Ammon's horn (tissue), 1 donor: ENCODE data around the gene PSMB7.
A peak's percentile ranks its signal among the peaks of the same experiment; 100 is the strongest.
"Not testable (repeated sequence)": the region's sequence is repeated elsewhere in the genome, so short reads cannot be mapped to it uniquely, and the experiment has no call there.

ENCODE experiments used
- DNase-seq: peaks from one replicate; pipeline ENCODE4 v3.0.0-alpha.2; 2016; ENCODE audit warnings: low spot score

Gene PSMB7

DNA sequence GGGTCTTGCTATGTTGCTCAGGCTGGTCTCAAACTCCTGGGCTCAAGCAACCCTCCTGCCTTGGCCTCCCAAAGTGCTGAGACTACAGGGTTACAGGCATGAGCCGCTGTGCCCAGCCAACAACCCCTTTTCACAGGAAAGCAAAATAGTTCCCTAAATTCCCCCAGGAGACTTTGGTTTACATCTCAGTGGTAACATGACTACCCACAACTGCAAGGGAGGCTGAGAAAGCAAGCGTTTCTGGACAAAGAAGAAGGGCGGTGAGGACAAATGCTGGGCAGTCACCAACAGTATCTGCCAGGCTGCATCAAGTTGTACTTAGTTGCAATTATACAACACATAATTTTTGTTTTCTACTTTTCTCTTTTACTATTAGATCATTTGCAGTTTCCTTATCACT lies 27.6 kb upstream of the PSMB7 start:
- DNase-seq: no peak

DNA sequence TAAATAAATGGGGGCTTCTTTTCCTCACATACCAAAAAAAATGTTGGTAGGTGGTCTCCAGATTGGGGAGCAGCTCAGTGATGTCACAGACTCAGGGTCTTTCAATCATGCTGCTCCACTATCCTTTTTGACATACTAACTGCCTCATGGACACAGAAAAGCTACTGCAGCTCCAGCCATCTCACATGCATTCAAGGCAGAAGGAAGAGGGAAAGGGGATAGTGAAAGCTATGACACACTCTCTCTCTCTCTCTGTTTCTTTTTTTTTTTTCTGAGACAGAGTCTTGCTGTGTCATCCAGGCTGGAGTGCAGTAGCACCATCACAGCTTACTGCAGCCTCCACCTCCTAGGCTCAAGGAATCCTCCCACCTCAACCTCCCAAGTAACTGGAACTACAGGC lies 27.1 kb upstream of the PSMB7 start:
- DNase-seq: no peak

DNA sequence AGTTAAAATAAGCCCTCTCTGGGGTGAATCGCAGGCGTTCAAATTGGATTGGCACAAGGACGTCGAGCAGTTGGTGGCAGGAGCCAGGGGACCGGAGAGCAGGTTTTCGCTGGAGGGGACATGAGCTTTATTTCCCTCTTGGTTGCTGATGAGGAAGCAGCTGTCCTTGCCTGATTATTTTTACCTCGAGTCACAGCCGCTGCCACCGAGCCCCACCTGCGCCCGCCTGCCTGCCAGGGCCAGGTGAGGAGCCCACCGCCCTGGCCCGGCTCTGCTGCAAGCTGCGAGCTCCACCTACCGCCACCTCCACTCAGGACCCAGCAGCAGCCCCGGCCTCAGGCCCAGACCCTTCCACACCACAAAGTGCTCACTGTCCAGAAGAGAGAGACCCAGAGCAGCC lies 26.0 kb upstream of the PSMB7 start:
- DNase-seq: no peak

- DNase-seq: no peak
Observed at GRCh38 chr9:124440786-124441185, 25.5 kb upstream of the PSMB7 start.

- DNase-seq: no peak
Observed at GRCh38 chr9:124439686-124440243, 24.5 kb upstream of the PSMB7 start.

DNA sequence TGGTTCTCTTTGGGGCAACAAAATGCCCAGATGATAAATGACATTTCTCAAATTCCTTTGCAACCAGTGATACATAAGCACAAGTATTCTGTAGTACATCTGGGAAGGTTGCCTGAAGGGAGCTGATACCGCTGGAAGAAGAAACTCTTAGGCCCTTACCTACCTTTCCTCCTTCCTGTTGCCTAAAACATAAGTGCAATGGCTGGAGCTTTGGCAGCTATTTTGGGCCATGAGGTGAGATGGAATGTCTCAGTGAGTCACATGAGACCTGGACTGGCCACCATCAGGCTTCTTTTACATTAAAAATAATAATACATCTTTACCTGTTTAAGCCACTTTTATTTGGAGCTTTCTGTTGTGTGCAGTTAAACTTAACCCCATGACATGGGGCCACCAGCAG lies 23.8 kb upstream of the PSMB7 start:
- no peak for DNase-seq

GRCh38 chr9:124438091-124438490 lies 22.8 kb upstream of the PSMB7 start:
- no peak for DNase-seq

GRCh38 chr9:124437086-124437485 lies 21.8 kb upstream of the PSMB7 start:
- no peak for DNase-seq

GRCh38 chr9:124436320-124436719 lies 21.1 kb upstream of the PSMB7 start:
- no peak for DNase-seq

DNA sequence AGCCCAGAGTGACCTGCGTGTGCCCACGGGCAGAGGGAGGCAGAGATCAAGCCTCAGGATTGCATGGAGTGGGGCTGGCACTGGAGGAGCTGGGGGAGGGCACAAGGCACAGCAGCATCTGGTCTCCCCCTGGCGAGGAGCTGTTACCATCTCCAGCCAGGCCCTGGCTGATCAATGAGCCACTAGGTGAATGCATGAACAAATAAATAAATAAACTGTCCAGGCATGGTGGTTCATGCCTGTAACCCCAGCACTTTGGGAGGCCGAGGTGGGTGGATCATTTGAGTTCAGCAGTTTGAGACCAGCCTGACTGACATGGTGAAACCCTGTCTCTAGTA lies 14.3 kb upstream of the PSMB7 start:
- no peak for DNase-seq

DNA sequence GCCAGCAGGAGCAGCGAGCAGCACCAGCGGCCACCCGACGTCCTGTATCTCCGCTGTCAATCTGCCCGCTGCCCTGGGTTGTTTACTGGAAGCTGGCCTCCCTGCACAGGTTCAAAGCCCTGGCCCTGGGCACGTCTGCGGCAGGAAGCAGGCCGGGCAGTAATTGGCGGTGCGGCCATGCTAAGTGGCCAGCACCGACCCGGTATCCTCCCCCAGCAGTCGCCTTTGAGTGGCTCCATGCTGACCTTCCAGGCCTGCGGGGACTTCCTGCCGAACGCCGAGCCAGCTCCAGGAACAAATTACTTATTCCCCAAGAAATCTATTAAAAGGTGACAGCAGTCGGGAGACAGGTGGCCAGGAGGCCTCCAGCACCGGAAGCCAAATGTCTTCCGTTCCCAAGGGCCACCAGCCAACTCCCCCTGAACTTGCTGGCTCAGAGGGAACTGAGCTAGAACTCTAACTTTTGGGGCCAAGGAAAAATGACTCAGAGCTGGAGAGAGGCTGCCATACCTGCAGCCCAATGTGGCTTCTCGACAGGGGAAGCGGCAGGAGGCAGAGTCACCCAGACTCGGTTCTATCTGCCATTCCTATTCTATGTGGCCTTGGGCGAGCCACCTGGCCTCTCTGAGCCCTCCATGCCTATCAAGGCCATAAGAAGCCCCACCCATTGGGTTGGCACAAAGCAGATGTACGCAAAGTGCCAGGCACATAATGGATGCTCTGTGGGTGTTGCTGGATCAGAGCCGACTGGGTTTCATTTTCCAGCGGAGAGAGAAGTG lies 13.7 kb upstream of the PSMB7 start:
- no peak for DNase-seq

DNA sequence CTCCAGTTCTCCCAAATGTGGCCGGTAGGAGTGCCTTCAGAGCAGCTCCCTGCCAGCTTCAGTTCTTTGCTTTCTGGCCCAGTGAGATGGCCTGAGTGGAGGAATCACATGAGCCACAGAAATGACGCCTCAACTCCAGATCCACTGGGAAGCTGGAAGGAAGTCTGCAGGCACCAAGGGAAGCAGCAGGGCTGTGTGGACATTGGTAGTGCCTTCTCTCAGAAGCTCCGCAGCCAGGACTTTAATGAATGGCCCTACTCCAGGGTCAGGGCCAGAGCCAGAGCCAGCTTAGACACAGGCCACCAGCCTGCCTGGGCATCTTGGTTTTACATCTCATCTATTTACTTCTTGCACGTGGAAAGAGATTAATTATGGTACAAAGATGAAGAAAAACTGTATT lies 12.0 kb upstream of the PSMB7 start:
- DNase-seq: no peak

DNA sequence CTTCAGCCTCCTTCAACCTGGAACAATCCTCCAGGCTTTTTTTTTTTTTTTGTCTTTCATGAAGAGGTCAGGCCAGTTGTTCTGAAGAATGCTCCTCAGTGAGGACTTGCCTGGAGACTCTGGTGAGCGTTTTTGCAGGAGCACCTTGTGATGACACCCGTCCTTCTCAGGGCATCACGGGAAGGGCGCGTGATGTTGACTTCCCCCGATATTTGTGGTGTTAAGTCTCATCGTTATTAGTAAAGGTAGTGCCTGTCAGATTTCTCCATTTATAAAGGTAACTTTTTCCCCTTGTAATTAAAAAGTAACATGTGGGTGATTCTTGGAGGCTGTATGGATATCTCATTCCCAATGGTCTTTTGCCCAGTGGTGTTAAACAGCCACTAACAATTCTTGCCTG lies 11.1 kb upstream of the PSMB7 start:
- no peak for DNase-seq

GRCh38 chr9:124425733-124426132 lies 10.5 kb upstream of the PSMB7 start:
- not testable (repeated sequence) for DNase-seq

- DNase-seq: no peak
Observed at GRCh38 chr9:124423591-124423990, 8.3 kb upstream of the PSMB7 start.

DNA sequence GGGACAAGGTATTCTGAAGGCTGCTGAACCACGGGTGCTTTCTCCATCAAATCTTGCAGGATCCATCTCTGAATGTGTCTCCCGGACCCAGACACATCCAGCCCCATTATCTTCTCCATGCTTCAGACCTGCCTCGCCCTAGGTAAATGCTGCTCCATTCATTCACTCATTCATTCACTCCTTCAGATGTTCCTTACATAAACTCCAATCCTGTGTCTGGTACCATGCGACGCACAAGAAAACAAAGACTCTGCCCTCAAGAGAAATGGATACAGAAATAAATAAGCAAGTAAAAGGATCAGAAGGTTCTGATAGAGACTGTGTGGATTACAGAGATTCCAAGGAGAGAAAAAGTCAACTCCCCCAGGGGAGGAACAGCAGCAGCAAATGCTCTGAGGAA lies 7.9 kb upstream of the PSMB7 start:
- no peak for DNase-seq

DNA sequence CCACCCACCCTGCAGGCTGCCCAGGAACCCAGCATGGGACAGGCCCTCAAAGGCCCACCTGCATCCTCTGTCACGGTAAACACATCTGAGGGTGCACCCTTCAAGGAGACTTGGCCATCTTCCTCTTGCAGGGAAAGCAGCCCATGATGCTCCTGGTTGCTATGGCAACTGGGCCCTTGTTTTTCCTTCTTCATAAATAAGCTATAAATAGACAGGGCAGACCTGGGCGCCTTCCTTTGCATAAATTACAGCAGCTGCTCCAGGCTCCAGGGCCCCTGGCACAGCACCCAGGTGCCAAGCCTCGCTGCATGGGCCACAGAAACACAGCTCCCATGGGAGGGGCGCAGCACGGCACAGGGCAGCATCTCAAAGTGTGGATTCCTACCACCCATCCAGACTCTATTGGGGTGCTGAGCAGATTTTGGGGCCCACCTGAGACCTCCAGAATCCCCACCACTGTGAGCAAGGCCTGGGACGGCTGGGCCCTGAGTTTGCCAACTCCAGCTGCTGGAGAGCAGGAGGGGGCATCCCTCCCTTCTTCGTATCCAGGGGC lies 5.8 kb upstream of the PSMB7 start:
- DNase-seq: peak; percentile 21

DNA sequence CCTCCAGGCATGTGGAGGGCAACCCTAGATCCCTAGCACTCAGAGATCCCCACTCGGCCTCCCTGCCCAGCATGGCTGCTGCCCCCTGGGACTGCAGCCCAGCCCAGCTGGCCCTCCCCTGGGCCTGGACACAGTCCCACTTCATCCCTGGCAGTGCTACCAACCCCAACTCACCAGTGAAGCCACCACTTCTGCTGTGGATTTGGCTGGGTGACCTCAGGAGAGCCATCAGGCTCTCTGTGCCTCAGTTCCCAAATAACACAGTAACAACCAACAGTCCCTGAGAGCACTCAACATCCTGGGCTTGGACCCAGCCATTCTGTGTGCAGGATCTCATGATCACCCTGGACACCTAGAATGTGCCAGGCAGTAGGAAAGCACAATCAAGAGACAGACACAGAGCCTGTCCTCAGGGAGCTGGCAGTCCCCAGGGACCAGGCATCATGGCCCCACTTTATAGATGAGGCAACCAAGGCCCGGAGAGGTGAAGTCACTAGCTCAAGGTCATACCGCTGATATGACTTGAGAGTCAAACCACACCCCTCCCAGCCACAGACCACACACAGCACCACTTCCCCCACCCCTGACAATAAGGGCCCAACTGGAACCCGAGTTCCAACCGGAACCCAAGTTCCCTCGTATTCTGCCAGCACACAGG lies 4.7 kb upstream of the PSMB7 start:
- no peak for DNase-seq

- DNase-seq: no peak
Observed at GRCh38 chr9:124415852-124416484, 726 bp upstream of the PSMB7 start.

GRCh38 chr9:124414612-124415011 lies 630 bp downstream of the PSMB7 start:
- no peak for DNase-seq

DNA sequence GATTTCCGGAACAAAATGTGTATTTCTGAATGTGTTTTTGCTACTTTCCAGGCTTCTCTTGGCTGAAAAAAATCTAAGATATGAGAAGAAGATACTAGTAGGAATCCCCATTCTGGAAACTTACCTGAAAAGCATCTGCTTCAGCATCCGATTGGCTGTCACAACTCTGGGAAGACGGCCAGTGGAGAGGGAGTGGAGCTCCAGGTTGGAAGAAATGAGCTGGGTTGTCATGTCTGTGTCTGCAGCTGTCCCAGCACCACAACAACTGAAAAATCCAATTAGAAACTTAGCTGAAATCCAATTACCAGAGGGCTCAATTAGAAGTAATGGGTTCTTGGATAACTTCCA lies 3.0 kb downstream of the PSMB7 start:
- no peak for DNase-seq

DNA sequence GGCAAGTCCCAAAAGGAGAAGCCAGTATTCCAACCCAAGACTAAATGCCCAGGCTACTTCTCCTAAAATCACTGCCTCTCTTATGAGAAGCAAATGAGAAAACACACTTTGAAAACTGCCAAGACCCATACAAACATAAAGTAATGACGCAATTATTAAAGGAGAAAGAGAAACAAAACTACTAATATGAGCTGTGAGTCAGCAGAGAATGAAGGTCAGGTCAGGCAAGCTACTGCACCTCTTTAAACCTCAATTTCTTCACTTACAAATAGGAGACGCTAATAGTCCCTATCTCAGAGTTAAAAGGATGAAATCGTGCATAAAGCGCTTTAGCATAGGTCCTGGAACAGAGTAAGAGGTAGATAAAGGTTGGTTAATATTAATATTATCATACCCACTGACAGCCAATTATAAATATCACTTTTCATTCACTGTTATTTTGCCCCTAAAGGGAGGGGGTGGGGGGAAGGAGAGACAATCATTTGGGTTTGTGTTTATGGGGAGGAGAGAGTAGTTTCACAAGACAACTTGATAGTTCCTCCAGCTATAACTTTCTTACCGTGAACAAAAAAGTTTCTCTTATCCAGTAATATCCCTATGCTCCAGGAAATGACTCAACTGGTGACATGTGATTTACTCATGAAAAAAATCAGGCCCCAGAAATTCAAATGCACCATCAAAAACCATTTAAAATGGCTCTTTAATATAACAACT lies 3.6 kb downstream of the PSMB7 start:
- DNase-seq: no peak
